Thymus (tissue), 11 donors: Measurements from ENCODE around the gene HSPBP1. TPM values are rescaled to one million over a fixed set of nuclear protein-coding genes. Genes with fewer than 3 reads are reported as not detected.

ENCODE experiments used
- DNase-seq, 9 donors: peaks; one replicate each; pipeline ENCODE4 v3.0.0-alpha.2; 2013; ENCODE audit warnings: low spot score in 9 of 9, low read depth in 6 of 9, missing footprints in 1 of 9
- H3K27ac ChIP-seq, 2 donors: one replicate each; pipeline ENCODE4 v1.5.1; 2013; ENCODE audit warnings: control low read depth in 1 of 2, low read depth in 1 of 2, low read length in 1 of 2, mild to moderate bottlenecking in 1 of 2, moderate library complexity in 1 of 2
- H3K27me3 ChIP-seq, 2 donors: one replicate each; pipeline ENCODE4 v1.5.1; 2013; ENCODE audit warnings: low read length in 1 of 2; ENCODE audit not compliant: control insufficient read depth in 2 of 2, insufficient read depth in 1 of 2
- H3K36me3 ChIP-seq, 2 donors: one replicate each; pipeline ENCODE4 v1.5.1; 2013; ENCODE audit warnings: low read length in 1 of 2, mild to moderate bottlenecking in 1 of 2, moderate library complexity in 1 of 2; ENCODE audit not compliant: control insufficient read depth in 2 of 2, insufficient read depth in 2 of 2
- H3K4me1 ChIP-seq, 2 donors: one replicate each; pipeline ENCODE4 v1.5.1; 2013; ENCODE audit warnings: low read length in 2 of 2; ENCODE audit not compliant: control insufficient read depth in 2 of 2, insufficient read depth in 2 of 2
- H3K4me3 ChIP-seq, 2 donors: one replicate each; pipeline ENCODE4 v1.5.1; 2013; ENCODE audit warnings: low read length in 2 of 2, control low read depth in 1 of 2, mild to moderate bottlenecking in 1 of 2
- H3K9me3 ChIP-seq, 2 donors: one replicate each; pipeline ENCODE4 v1.5.1; 2013; ENCODE audit warnings: low read length in 1 of 2, mild to moderate bottlenecking in 1 of 2; ENCODE audit not compliant: control insufficient read depth in 2 of 2, insufficient read depth in 1 of 2
- WGBS: extraction: QIAGEN DNeasy Blood & Tissue Kit; methylation state at CpG from one replicate; pipeline ENCODE4 v1.1.7; 2013; 5-methylcytosine and 5-hydroxymethylcytosine counted together
- polyA plus RNA-seq: library from polyadenylated mRNA; stranded (reverse); fragments of 200-250 nt; gene quantifications from one replicate; pipeline ENCODE4 v1.2.3, GENCODE V29; 2013
- total RNA-seq: library from RNA; stranded (reverse); fragments of 120-200 nt; gene quantifications from one replicate; pipeline ENCODE4 v1.2.4, GENCODE V29; 2013
- donor health status: healthy.

The HSPBP1 gene
- total and polyA plus RNA-seq, 2 donors, result 16.4 to 21.8 TPM

- H3K4me3 ChIP-seq, result peak overlapping the region; percentile 82 to 92
- H3K4me1 ChIP-seq, result peaks cover 48 to 67% of the 10 kb centered on the region in 2 donors
- peak in 8 of 9 donors; percentile 59 to 92 (median 80) for DNase-seq
- 3% methylated on average over 23 of the region's 23 CpGs for WGBS
- H3K9me3 ChIP-seq, result no peaks in the 10 kb centered on the region
- H3K27me3 ChIP-seq, result no peaks in the 10 kb centered on the region
- peak overlapping the region; percentile 99 for H3K27ac ChIP-seq
- H3K36me3 ChIP-seq, result peaks cover 17 to 42% of the 10 kb centered on the region in 2 donors
Measured at GRCh38 chr19:55253842-55254624, 25.9 kb downstream of the HSPBP1 start.

- Histone ChIP-seq H3K36me3 (peaks cover 25 to 44% of the 10 kb centered on the region in 2 donors), H3K27ac (peak overlapping the region; percentile 99), H3K4me3 (peak overlapping the region; percentile 82 to 92), H3K27me3 (no peaks in the 10 kb centered on the region), H3K9me3 (no peaks in the 10 kb centered on the region), H3K4me1 (peaks cover 48 to 67% of the 10 kb centered on the region in 2 donors)
- 51% methylated on average over 21 of the region's 21 CpGs for WGBS
- DNase-seq, result peak in 1 of 9 donors; percentile 23
Measured at GRCh38 chr19:55252760-55253663, 26.9 kb downstream of the HSPBP1 start.

- no peaks in the 10 kb centered on the region for H3K9me3 ChIP-seq
- peak overlapping the region; percentile 1 to 68 for H3K27ac ChIP-seq
- H3K36me3 ChIP-seq, result peaks cover 40 to 52% of the 10 kb centered on the region in 2 donors
- WGBS, result 15% methylated on average over 19 of the region's 19 CpGs
- no peak overlapping the region for H3K4me3 ChIP-seq
- peak in 1 of 9 donors; percentile 39 for DNase-seq
- peaks cover 45 to 58% of the 10 kb centered on the region in 2 donors for H3K4me1 ChIP-seq
- no peaks in the 10 kb centered on the region for H3K27me3 ChIP-seq
Measured at GRCh38 chr19:55251341-55252081, 28.4 kb downstream of the HSPBP1 start.

GRCh38 chr19:55250262-55251036 is 29.5 kb downstream of the HSPBP1 start:
- WGBS, result 95% methylated on average over 18 of the region's 18 CpGs
- no peak for DNase-seq

GRCh38 chr19:55249841-55250240 is 30.1 kb downstream of the HSPBP1 start:
- peaks cover 29 to 42% of the 10 kb centered on the region in 2 donors for H3K4me1 ChIP-seq
- WGBS, result 97% methylated on average over 11 of the region's 11 CpGs
- H3K4me3 ChIP-seq, result no peak overlapping the region
- DNase-seq, result no peak
- H3K36me3 ChIP-seq, result peaks cover 56 to 63% of the 10 kb centered on the region in 2 donors
- no peaks in the 10 kb centered on the region for H3K27me3 ChIP-seq
- no peaks in the 10 kb centered on the region for H3K9me3 ChIP-seq
- no peak overlapping the region for H3K27ac ChIP-seq

More at GRCh38 chr19:55250262-55251036, 29.5 kb downstream of the HSPBP1 start:
- Histone ChIP-seq H3K27me3 (no peaks in the 10 kb centered on the region), H3K4me1 (peaks cover 34 to 48% of the 10 kb centered on the region in 2 donors), H3K36me3 (peaks cover 50 to 57% of the 10 kb centered on the region in 2 donors), H3K9me3 (no peaks in the 10 kb centered on the region), H3K4me3 (no peak overlapping the region), H3K27ac (no peak overlapping the region)

DNA sequence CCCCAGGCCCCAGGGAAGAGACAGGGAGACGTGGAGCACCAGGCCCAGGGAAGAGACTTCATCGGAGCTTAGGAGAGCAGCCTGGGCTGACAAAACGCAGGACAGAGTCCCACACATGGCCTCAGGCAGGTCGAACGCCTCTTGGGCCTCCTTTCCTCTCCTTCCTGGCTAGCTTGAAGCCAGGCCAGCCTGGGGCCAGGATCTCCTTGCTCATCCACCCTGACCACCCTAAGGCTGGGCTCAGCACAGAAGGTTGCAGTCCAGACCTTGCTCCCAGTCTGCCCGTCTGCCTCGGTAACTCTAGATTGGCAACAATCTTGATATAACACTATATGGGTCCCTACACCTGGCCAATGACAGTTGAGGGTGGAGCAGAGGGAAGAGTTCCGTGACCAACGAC is 31.2 kb downstream of the HSPBP1 start:
- Histone ChIP-seq H3K4me1 (peaks cover 25 to 31% of the 10 kb centered on the region in 2 donors), H3K9me3 (no peaks in the 10 kb centered on the region), H3K36me3 (peaks cover 68 to 74% of the 10 kb centered on the region in 2 donors), H3K27ac (no peak overlapping the region), H3K4me3 (no peak overlapping the region), H3K27me3 (no peaks in the 10 kb centered on the region)
- no peak for DNase-seq
- WGBS, result 96% methylated on average over 9 of the region's 9 CpGs

- 96% methylated on average over 10 of the region's 10 CpGs for WGBS
- DNase-seq, result no peak
- H3K27me3 ChIP-seq, result no peaks in the 10 kb centered on the region
- H3K4me3 ChIP-seq, result no peak overlapping the region
- H3K27ac ChIP-seq, result no peak overlapping the region
- no peaks in the 10 kb centered on the region for H3K9me3 ChIP-seq
- H3K4me1 ChIP-seq, result peaks cover 24 to 26% of the 10 kb centered on the region in 2 donors
- peaks cover 72 to 77% of the 10 kb centered on the region in 2 donors for H3K36me3 ChIP-seq
Measured at GRCh38 chr19:55248166-55248675, 31.7 kb downstream of the HSPBP1 start.

GRCh38 chr19:55247621-55248099 is 32.2 kb downstream of the HSPBP1 start:
- Histone ChIP-seq H3K9me3 (no peaks in the 10 kb centered on the region), H3K4me1 (peaks cover 18 to 20% of the 10 kb centered on the region in 2 donors), H3K36me3 (peaks cover 72 to 76% of the 10 kb centered on the region in 2 donors), H3K27me3 (no peaks in the 10 kb centered on the region), H3K4me3 (no peak overlapping the region), H3K27ac (no peak overlapping the region)
- DNase-seq, result no peak
- WGBS, result 70% methylated on average over 10 of the region's 10 CpGs
